Pancreas (tissue), 10 donors: ENCODE results near the gene POMGNT2. TPM values are rescaled to one million over a fixed set of nuclear protein-coding genes. Genes with fewer than 3 reads are reported as not detected.
"Not testable (repeated sequence)": the region's sequence is repeated elsewhere in the genome, so short reads cannot be mapped to it uniquely, and the experiment has no call there.

Experiments
- ATAC-seq, 4 donors: fragments of 200-7000 bp; cut with Tn5 transposase; one replicate each; pipeline versions ENCODE4 v1.8.0 to v1.9.1; 2020; ENCODE audit warnings: mild to moderate bottlenecking in 4 of 4, moderate library complexity in 4 of 4
- DNase-seq, 6 donors: peaks; one replicate each; pipeline ENCODE4 v3.0.0-alpha.2; 2020
- FAIRE-seq: peaks from 2 replicates; lab custom pipeline; 2012; peaks lifted over from hg19 to GRCh38; lab: Jason Lieb, UNC
- H3K27ac ChIP-seq, 4 donors: fragments of 200-600 bp; sonication (generic); 1 replicate in 3 of 4; 2 replicates in 1 of 4; pipeline versions ENCODE4 v1.5.0 to v1.8.0; 2020
- H3K27me3 ChIP-seq, 4 donors: fragments of 200-600 bp; one replicate each; pipeline ENCODE4 v1.8.0; 2021
- H3K36me3 ChIP-seq, 3 donors: fragments of 200-600 bp; sonication (generic) in 1 of 3; one replicate each; pipeline versions ENCODE4 v1.5.0 to v1.8.0; 2020 to 2021
- H3K4me1 ChIP-seq, 3 donors: fragments of 200-600 bp; one replicate each; pipeline ENCODE4 v1.8.0; 2021
- H3K4me3 ChIP-seq, 4 donors: fragments of 200-600 bp; sonication (generic) in 2 of 4; one replicate each; pipeline versions ENCODE4 v1.5.0 to v1.8.0; 2020 to 2021
- H3K9me3 ChIP-seq, 4 donors: fragments of 200-600 bp; one replicate each; pipeline ENCODE4 v1.8.0; 2021
- CTCF ChIP-seq, 4 donors: fragments of 200-600 bp; sonication (generic) in 3 of 4; IDR thresholded peaks; one replicate each; pipeline versions ENCODE4 v1.5.0 to v1.8.0; 2021; ENCODE audit warnings: antibody characterized with exemption in 4 of 4
- WGBS, 2 donors: extraction: QIAGEN DNeasy Blood & Tissue Kit; methylation state at CpG; one replicate each; pipeline ENCODE4 v1.1.7; 2013; 5-methylcytosine and 5-hydroxymethylcytosine counted together
- intact Hi-C, 3 donors: fragments of 100-400 bp; cut with DNase I; formaldehyde crosslinking; loops; one replicate each; pipeline versions ENCODE4 v1.11.1 to v1.14.2; 2022
- polyA plus RNA-seq, 2 donors: library from polyadenylated mRNA; stranded (reverse); fragments of 200-250 nt; gene quantifications; one replicate each; pipeline ENCODE4 v1.2.3, GENCODE V29; 2013
- total RNA-seq, 6 donors: library from RNA; stranded (reverse); fragmentation: NEBNext Ultra II Directional in 4 of 6; extraction: Animal tissue kit (Norgen Biotek cat#: 25700) in 4 of 6; gene quantifications; one replicate each; pipeline versions ENCODE4 v1.2.1 to v1.2.4, GENCODE V29; 2021 to 2023
- donor health status: healthy with polysubstance abuse.
- donor health status: DM: no; HTN: no; CAD: no; lungs with moderate emphysema.
- donor health status: DM: no; HTN: no; CAD: no.
- donor health status: control.
- donor health status: control.
- donor health status: Bipolar disorder and iron deficiency.
- donor health status: DM: yes; HTN: yes; CAD: no.
- donor health status: DM: no; HTN: no; CAD: no.
- donor health status: DM: no; HTN: no; CAD: no.
- donor health status: DM: yes; HTN: yes; CAD: no.

POMGNT2 gene
- total and polyA plus RNA-seq, 8 donors: 4.4 to 13.5 (median 7.8) TPM

- no peaks in the 10 kb centered on the region for H3K4me1 ChIP-seq
- no peak for DNase-seq
- no peak overlapping the region for H3K27ac ChIP-seq
- no peaks in the 10 kb centered on the region for H3K27me3 ChIP-seq
- 90 to 92% methylated on average over 7 of the region's 7 CpGs for WGBS, 2 donors
- intact Hi-C loops: no loop called here
- ATAC-seq: no peak
- TF ChIP-seq CTCF (IDR thresholded peaks at IDR 0.05): no peak
- peaks cover 0 to 2% (median 0%) of the 10 kb centered on the region in 4 donors for H3K9me3 ChIP-seq
- no peak for FAIRE-seq
- H3K36me3 ChIP-seq: no peaks in the 10 kb centered on the region
- H3K4me3 ChIP-seq: no peak overlapping the region
Observed at GRCh38 chr3:43055393-43055792, 50.5 kb downstream of the POMGNT2 start.

GRCh38 chr3:43054754-43055153, 51.1 kb downstream of the POMGNT2 start:
- ATAC-seq: no peak
- no peak for FAIRE-seq
- Histone ChIP-seq H3K27me3 (no peaks in the 10 kb centered on the region), H3K4me3 (no peak overlapping the region), H3K4me1 (no peaks in the 10 kb centered on the region), H3K36me3 (no peaks in the 10 kb centered on the region), H3K27ac (no peak overlapping the region), H3K9me3 (peaks cover 0 to 8% (median 0%) of the 10 kb centered on the region in 4 donors)
- DNase-seq: no peak
- 92 to 95% methylated on average over 5 of the region's 5 CpGs for WGBS, 2 donors
- TF ChIP-seq CTCF (IDR thresholded peaks at IDR 0.05): no peak
- intact Hi-C loops: no loop called here

- peaks cover 0 to 8% (median 0%) of the 10 kb centered on the region in 4 donors for H3K9me3 ChIP-seq
- ATAC-seq: no peak
- no peaks in the 10 kb centered on the region for H3K4me1 ChIP-seq
- DNase-seq: no peak
- no peaks in the 10 kb centered on the region for H3K36me3 ChIP-seq
- H3K27ac ChIP-seq: no peak overlapping the region
- H3K27me3 ChIP-seq: no peaks in the 10 kb centered on the region
- H3K4me3 ChIP-seq: no peak overlapping the region
- 97 to 99% methylated on average over 12 of the region's 12 CpGs for WGBS, 2 donors
- intact Hi-C loops: no loop called here
- FAIRE-seq: no peak
- no peak for TF ChIP-seq CTCF (IDR thresholded peaks at IDR 0.05)
Observed at GRCh38 chr3:43053291-43053690, 52.6 kb downstream of the POMGNT2 start.

- Histone ChIP-seq H3K27me3 (no peaks in the 10 kb centered on the region), H3K4me1 (no peaks in the 10 kb centered on the region), H3K9me3 (peaks cover 0 to 8% (median 0%) of the 10 kb centered on the region in 4 donors), H3K4me3 (no peak overlapping the region), H3K36me3 (no peaks in the 10 kb centered on the region), H3K27ac (no peak overlapping the region)
- no peak for ATAC-seq
- no peak for DNase-seq
- FAIRE-seq: no peak
- intact Hi-C loops: no loop called here
- no peak for TF ChIP-seq CTCF (IDR thresholded peaks at IDR 0.05)
Observed at GRCh38 chr3:43048470-43048869, 57.4 kb downstream of the POMGNT2 start.

DNA sequence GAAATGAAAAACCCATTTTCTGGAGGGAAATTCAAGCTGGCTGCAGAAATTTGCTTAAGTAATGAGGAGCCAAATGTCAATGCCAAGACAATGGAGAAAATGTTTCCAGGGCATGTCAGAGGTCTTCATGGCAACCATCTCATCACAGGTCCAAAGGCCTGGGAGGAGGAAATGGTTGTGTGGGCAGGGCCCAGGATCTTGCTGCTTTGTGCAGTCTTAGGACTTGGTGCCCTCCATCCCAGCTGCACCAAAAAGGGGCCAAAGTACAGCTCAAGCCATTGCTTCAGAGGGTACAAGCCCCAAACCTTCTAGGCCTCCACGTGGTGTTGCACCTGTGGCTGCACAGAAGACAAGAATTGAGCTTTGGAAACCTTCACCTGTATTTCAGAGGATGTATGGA, 59.3 kb downstream of the POMGNT2 start:
- Histone ChIP-seq H3K27ac (no peak overlapping the region), H3K36me3 (no peaks in the 10 kb centered on the region), H3K4me1 (no peaks in the 10 kb centered on the region), H3K4me3 (no peak overlapping the region), H3K27me3 (no peaks in the 10 kb centered on the region), H3K9me3 (peaks cover 0 to 8% (median 0%) of the 10 kb centered on the region in 4 donors)
- 62 to 65% methylated on average over 1 of the region's 1 CpG for WGBS, 2 donors
- FAIRE-seq: no peak
- intact Hi-C loops: no loop called here
- DNase-seq: no peak
- ATAC-seq: no peak
- no peak for TF ChIP-seq CTCF (IDR thresholded peaks at IDR 0.05)

- ATAC-seq, H3K9me3 ChIP-seq, H3K4me3 ChIP-seq, intact Hi-C loops, DNase-seq, H3K4me1 ChIP-seq, H3K27ac ChIP-seq, FAIRE-seq, H3K27me3 ChIP-seq, H3K36me3 ChIP-seq: not testable (repeated sequence)
Observed at GRCh38 chr3:43045079-43045478, 60.8 kb downstream of the POMGNT2 start.
